ENCODE data around the gene CMIP. TPM values are rescaled to one million over a fixed set of nuclear protein-coding genes. Genes with fewer than 3 reads are reported as not detected.

Gene CMIP
- polyA plus RNA-seq, 3 donors: 0.85 to 61.9 (median 0.93) TPM

GRCh38 chr16:81713796-81714195, 269.2 kb downstream of the CMIP start:
- TF ChIP-seq CTCF (IDR thresholded peaks at IDR 0.05): no peak
- DNase-seq: no peak
- H3K9me3 ChIP-seq (replicated peaks in 1 of 2; ENCODE audit: control insufficient read depth in 1 of 2, insufficient read depth in 1 of 2, low read length in 2 of 2): no peaks in the 10 kb centered on the region
- H3K9ac ChIP-seq (ENCODE audit: insufficient read depth, low read length, poor library complexity, severe bottlenecking): no peak overlapping the region
- no peak overlapping the region for H2AFZ ChIP-seq (ENCODE audit: insufficient read depth, low read depth, low read length, poor library complexity, severe bottlenecking)
- peaks cover 12% of the 10 kb centered on the region for H4K20me1 ChIP-seq (ENCODE audit: insufficient read depth, low read length)
- H3K4me1 ChIP-seq (ENCODE audit: control insufficient read depth in 1 of 2, insufficient read depth in 2 of 2, low read length in 2 of 2): peaks cover 12 to 18% of the 10 kb centered on the region in 2 donors
- peaks cover 9% of the 10 kb centered on the region in 2 donors for H3K36me3 ChIP-seq (replicated peaks in 1 of 2; ENCODE audit: control insufficient read depth in 1 of 2, insufficient read depth in 2 of 2, low read length in 2 of 2)
- intact Hi-C loops (cut with micrococcal nuclease): loop anchor here (10.0 kb wide), 1 partner anchor 309 kb away; no protein-coding TSS in a partner anchor
- Mint-ChIP-seq H3K9me3 (peaks cover 0 to 5% (median 0%) of the 10 kb centered on the region in 7 donors), H3K27ac (peak overlapping the region in 2 of 7 donors; percentile 6 to 37), H3K4me3 (no peak overlapping the region), H3K4me1 (peaks cover 26% of the 10 kb centered on the region), H3K36me3 (peaks cover 21 to 23% of the 10 kb centered on the region in 2 donors), H3K27me3 (ENCODE audit: low read depth in 3 of 3) (peaks cover 1 to 5% (median 2%) of the 10 kb centered on the region in 3 donors)
- WGBS (ENCODE audit: insufficient coverage): 99% methylated on average over 10 of the region's 11 CpGs
- no peak overlapping the region for H3K27ac ChIP-seq (ENCODE audit: low read depth in 1 of 2, low read length in 2 of 2)
- H3K27me3 ChIP-seq (ENCODE audit: control insufficient read depth in 2 of 2, insufficient read depth in 2 of 2, low read length in 2 of 2): no peaks in the 10 kb centered on the region
- H3K79me2 ChIP-seq (ENCODE audit: insufficient read depth, low read length): no peaks in the 10 kb centered on the region
- no peak overlapping the region for H3K4me3 ChIP-seq (replicated peaks in 1 of 3; ENCODE audit: low read depth in 2 of 3, low read length in 3 of 3)
- H3K4me2 ChIP-seq (replicated peaks; ENCODE audit: extremely low read depth, low read length, poor library complexity, severe bottlenecking): no peak overlapping the region

- 100% methylated on average over 7 of the region's 7 CpGs for WGBS (ENCODE audit: insufficient coverage)
Measured at GRCh38 chr16:81714583-81714982, 270.0 kb downstream of the CMIP start.

More at GRCh38 chr16:81714583-81714982, 270.0 kb downstream of the CMIP start:
- H3K9me3 Mint-ChIP-seq: peaks cover 0 to 5% (median 0%) of the 10 kb centered on the region in 7 donors
- peaks cover 5% of the 10 kb centered on the region for H4K20me1 ChIP-seq (ENCODE audit: insufficient read depth, low read length)
- H3K4me3 ChIP-seq (replicated peaks in 1 of 3; ENCODE audit: low read depth in 2 of 3, low read length in 3 of 3): no peak overlapping the region
- no peak overlapping the region for H3K9ac ChIP-seq (ENCODE audit: insufficient read depth, low read length, poor library complexity, severe bottlenecking)
- no peak for DNase-seq
- H3K27me3 ChIP-seq (ENCODE audit: control insufficient read depth in 2 of 2, insufficient read depth in 2 of 2, low read length in 2 of 2): no peaks in the 10 kb centered on the region
- no peak overlapping the region for H3K4me2 ChIP-seq (replicated peaks; ENCODE audit: extremely low read depth, low read length, poor library complexity, severe bottlenecking)
- H3K9me3 ChIP-seq (replicated peaks in 1 of 2; ENCODE audit: control insufficient read depth in 1 of 2, insufficient read depth in 1 of 2, low read length in 2 of 2): no peaks in the 10 kb centered on the region
- peaks cover 16 to 22% of the 10 kb centered on the region in 2 donors for H3K4me1 ChIP-seq (ENCODE audit: control insufficient read depth in 1 of 2, insufficient read depth in 2 of 2, low read length in 2 of 2)
- peaks cover 14 to 15% of the 10 kb centered on the region in 2 donors for H3K36me3 Mint-ChIP-seq
- no peaks in the 10 kb centered on the region for H3K79me2 ChIP-seq (ENCODE audit: insufficient read depth, low read length)
- H3K4me1 Mint-ChIP-seq: peaks cover 31% of the 10 kb centered on the region
- no peak overlapping the region for H3K4me3 Mint-ChIP-seq
- H3K27ac ChIP-seq (ENCODE audit: low read depth in 1 of 2, low read length in 2 of 2): no peak overlapping the region
- H3K27me3 Mint-ChIP-seq (ENCODE audit: low read depth in 3 of 3): peaks cover 1 to 5% (median 2%) of the 10 kb centered on the region in 3 donors
- no peak overlapping the region for H3K27ac Mint-ChIP-seq
- intact Hi-C loops (cut with micrococcal nuclease): loop anchor here (10.0 kb wide), 1 partner anchor 310 kb away; no protein-coding TSS in a partner anchor
- H2AFZ ChIP-seq (ENCODE audit: insufficient read depth, low read depth, low read length, poor library complexity, severe bottlenecking): no peak overlapping the region
- H3K36me3 ChIP-seq (replicated peaks in 1 of 2; ENCODE audit: control insufficient read depth in 1 of 2, insufficient read depth in 2 of 2, low read length in 2 of 2): peaks cover 1% of the 10 kb centered on the region in 2 donors
- TF ChIP-seq CTCF (IDR thresholded peaks at IDR 0.05): no peak

Data from CD14-positive monocyte (primary cell).